RWPE2 (cell line): ENCODE data around the gene TLX3.

Experiments
- ATAC-seq: fragments of 200-7000 bp; cut with Tn5 transposase; 3 replicates; pipeline ENCODE4 v1.9.1; 2021; ENCODE audit warnings: low read depth
- DNase-seq: peaks from one replicate; pipeline ENCODE4 v3.0.0-alpha.2; 2020; ENCODE audit warnings: low spot score
- H3K27ac ChIP-seq: fragments of 450-650 bp; 2 replicates; pipeline ENCODE4 v1.5.1; 2017; ENCODE audit warnings: mild to moderate bottlenecking; ENCODE audit not compliant: poor library complexity, severe bottlenecking
- H3K27me3 ChIP-seq: fragments of 250-450 bp; sonication (Bioruptor Pico); 2 replicates; pipeline ENCODE4 v1.5.1; 2021; ENCODE audit warnings: mild to moderate bottlenecking, moderate library complexity; ENCODE audit not compliant: insufficient read depth, poor library complexity, severe bottlenecking
- H3K36me3 ChIP-seq: fragments of 250-450 bp; sonication (Bioruptor Pico); 2 replicates; pipeline ENCODE4 v1.5.1; 2020; ENCODE audit warnings: low read depth, mild to moderate bottlenecking, moderate library complexity
- H3K4me1 ChIP-seq: fragments of 250-450 bp; sonication (Bioruptor Pico); 2 replicates; pipeline ENCODE4 v1.5.1; 2021; ENCODE audit warnings: mild to moderate bottlenecking, moderate library complexity; ENCODE audit not compliant: insufficient read depth, poor library complexity, severe bottlenecking
- H3K4me3 ChIP-seq: fragments of 250-450 bp; sonication (Bioruptor Pico); 2 replicates; pipeline ENCODE4 v1.5.1; 2021; ENCODE audit warnings: mild to moderate bottlenecking, moderate library complexity; ENCODE audit not compliant: severe bottlenecking
- H3K9me3 ChIP-seq: fragments of 250-450 bp; sonication (Bioruptor Pico); 2 replicates; pipeline ENCODE4 v1.5.1; 2021; ENCODE audit warnings: mild to moderate bottlenecking, moderate library complexity; ENCODE audit not compliant: severe bottlenecking
- TF ChIP-seq, protein P1 (sequence below): fragments of 450-650 bp; IDR thresholded peaks from one replicate; pipeline ENCODE4 v1.5.1; 2017; ENCODE audit warnings: mild to moderate bottlenecking, moderate library complexity; ENCODE audit not compliant: poor library complexity, severe bottlenecking

Gene TLX3

DNA sequence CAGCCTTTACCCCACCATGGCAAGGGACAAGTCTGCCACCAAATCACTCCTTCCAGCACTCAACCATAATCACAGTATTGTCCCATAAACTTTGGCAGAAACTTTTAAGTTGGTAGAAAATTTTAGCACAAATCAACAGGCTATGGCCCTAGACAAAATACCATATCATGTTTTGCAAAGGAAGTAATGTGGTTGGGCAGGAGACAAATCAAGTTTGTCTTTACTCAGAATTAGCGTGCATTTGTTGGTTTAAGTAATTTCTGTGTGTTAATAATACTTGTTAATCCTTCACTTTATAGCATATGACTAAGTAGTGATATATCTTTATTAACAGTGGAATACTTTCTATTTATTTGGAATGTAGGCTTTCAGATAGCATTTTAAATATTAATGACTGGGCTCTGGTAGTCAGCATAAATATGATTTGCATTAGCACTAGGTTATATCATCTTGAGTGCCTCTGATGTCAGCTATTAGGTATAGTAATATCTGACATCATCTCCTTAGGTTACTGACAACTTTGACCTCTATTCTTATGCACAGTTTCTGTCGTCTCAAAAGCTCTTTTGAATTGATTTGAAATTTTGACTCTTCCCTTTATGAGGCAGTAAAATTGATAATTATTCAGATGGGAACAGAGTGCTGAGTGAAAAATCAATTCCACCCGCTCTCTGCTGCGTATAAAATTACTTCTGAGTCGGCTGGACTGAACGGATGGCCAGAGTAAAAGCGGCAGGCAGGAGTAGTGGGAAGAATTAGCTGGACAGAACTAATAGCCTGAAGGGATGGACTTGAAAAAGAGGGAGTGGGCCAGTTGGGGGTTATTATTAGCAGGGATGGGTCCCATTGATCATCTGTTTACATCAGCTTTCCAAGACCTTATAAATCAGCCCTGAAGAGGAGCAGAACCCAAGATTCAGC is 40.1 kb upstream of the TLX3 start:
- no peaks in the 10 kb centered on the region for H3K9me3 ChIP-seq
- H3K27ac ChIP-seq, result no peak overlapping the region
- no peak for ATAC-seq
- H3K4me3 ChIP-seq, result no peak overlapping the region
- no peaks in the 10 kb centered on the region for H3K27me3 ChIP-seq
- TF ChIP-seq, protein P1, sequence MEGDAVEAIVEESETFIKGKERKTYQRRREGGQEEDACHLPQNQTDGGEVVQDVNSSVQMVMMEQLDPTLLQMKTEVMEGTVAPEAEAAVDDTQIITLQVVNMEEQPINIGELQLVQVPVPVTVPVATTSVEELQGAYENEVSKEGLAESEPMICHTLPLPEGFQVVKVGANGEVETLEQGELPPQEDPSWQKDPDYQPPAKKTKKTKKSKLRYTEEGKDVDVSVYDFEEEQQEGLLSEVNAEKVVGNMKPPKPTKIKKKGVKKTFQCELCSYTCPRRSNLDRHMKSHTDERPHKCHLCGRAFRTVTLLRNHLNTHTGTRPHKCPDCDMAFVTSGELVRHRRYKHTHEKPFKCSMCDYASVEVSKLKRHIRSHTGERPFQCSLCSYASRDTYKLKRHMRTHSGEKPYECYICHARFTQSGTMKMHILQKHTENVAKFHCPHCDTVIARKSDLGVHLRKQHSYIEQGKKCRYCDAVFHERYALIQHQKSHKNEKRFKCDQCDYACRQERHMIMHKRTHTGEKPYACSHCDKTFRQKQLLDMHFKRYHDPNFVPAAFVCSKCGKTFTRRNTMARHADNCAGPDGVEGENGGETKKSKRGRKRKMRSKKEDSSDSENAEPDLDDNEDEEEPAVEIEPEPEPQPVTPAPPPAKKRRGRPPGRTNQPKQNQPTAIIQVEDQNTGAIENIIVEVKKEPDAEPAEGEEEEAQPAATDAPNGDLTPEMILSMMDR, result no peak
- H3K4me1 ChIP-seq, result peaks cover 24% of the 10 kb centered on the region
- no peaks in the 10 kb centered on the region for H3K36me3 ChIP-seq
- no peak for DNase-seq

DNA sequence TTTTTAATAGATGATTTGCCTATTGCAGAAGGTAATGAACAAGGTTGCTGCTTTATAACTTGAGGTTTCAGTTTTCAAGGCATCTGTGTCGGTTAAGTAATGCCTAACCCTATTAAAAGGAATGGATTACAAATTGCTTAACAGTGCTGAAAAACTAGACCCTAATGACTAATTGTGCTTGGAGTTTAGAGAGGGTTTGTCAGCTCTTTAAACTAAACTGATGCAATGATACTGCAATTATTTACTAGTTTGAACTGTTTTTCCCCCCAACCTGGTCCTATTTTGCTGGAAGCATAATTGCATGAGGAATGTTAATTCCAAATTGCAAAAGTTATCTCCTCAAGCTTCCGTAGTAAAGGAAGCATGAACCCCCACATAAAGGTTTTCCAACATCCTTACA is 39.3 kb upstream of the TLX3 start:
- ATAC-seq, result peak; percentile 83
- DNase-seq, result no peak
- H3K9me3 ChIP-seq, result no peaks in the 10 kb centered on the region

DNA sequence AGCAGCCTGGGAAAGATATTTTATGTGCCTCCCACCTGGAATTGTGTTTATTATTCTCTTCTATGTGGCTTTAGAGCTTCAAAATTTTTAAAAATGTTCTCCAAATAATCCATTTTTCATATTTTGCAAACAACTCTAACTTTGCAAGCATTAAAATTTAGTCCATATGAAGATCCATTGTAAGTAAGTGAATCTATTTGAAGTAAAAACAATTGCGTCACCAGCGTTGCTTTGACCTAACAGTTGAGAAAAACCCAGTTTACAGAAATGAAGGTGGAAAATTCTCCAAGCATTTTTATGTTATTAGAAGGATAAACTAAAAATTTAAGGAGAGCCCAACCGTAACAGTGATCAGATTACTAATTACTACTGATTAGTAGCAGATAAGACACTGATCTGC is 38.9 kb upstream of the TLX3 start:
- no peaks in the 10 kb centered on the region for H3K27me3 ChIP-seq
- H3K4me1 ChIP-seq, result peaks cover 24% of the 10 kb centered on the region
- H3K27ac ChIP-seq, result no peak overlapping the region
- ATAC-seq (no peak), DNase-seq (no peak)
- H3K4me3 ChIP-seq, result no peak overlapping the region
- no peaks in the 10 kb centered on the region for H3K36me3 ChIP-seq
- TF ChIP-seq, protein P1, result no peak
- H3K9me3 ChIP-seq, result no peaks in the 10 kb centered on the region

More for the DNA sequence above, 39.3 kb upstream of the TLX3 start:
- H3K27ac ChIP-seq, result no peak overlapping the region
- no peak overlapping the region for H3K4me3 ChIP-seq
- peaks cover 24% of the 10 kb centered on the region for H3K4me1 ChIP-seq
- TF ChIP-seq, protein P1, result no peak
- H3K36me3 ChIP-seq, result no peaks in the 10 kb centered on the region
- H3K27me3 ChIP-seq, result no peaks in the 10 kb centered on the region

DNA sequence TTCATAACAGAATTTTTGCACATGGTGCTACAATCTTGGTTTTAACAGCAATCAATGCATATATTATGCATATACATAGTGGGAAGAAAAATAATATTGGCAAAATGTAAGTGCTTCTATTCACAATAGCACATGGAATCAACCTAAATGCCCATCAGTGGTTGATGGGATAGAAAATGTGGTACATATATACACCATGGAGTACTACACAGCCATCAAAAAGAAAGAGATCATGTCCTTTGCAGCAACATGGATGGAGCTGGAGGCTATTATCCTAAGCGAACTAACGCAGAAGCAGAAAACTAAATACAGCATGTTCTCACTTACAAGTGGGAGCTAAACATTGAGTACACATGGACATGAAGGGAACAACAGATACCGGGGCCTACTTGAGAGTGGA is 37.2 kb upstream of the TLX3 start:
- H3K4me3 ChIP-seq, result no peak overlapping the region
- DNase-seq (no peak), ATAC-seq (no peak)
- no peaks in the 10 kb centered on the region for H3K27me3 ChIP-seq
- TF ChIP-seq, protein P1, result no peak
- H3K36me3 ChIP-seq, result no peaks in the 10 kb centered on the region
- no peaks in the 10 kb centered on the region for H3K9me3 ChIP-seq
- no peak overlapping the region for H3K27ac ChIP-seq
- H3K4me1 ChIP-seq, result peaks cover 24% of the 10 kb centered on the region
